Activated CD4-positive, alpha-beta T cell treated with anti-CD3 and anti-CD28 coated beads, Interleukin-2, amount 50 U/mL, for 16 hours (primary cell): ENCODE results near the gene CCR2.

Source experiments
- DNase-seq: peaks from one replicate; pipeline ENCODE4 v3.0.0-alpha.2; 2020

The CCR2 gene

DNA sequence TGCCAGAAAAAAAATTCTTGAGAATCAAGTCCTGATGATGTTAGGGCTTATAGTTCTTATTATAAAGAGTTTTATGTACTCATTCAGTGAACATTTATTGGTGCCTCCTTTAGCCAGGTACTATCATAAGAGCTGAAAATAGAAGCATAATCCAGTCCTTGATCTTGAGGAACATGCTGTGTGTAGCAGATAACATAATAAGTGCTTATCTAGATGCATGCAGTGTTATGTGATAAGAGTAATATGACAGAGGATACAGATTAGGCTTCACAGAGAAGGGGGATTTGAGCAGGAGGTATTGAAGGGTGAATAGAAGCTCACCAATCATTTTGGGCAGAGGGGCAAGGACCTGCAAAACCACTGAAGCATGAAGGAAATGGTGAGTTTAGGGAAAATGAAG lies 1.1 kb downstream of the CCR2 start:
- DNase-seq, result no peak

GRCh38 chr3:46356276-46356675 lies 2.4 kb downstream of the CCR2 start:
- DNase-seq, result no peak

DNA sequence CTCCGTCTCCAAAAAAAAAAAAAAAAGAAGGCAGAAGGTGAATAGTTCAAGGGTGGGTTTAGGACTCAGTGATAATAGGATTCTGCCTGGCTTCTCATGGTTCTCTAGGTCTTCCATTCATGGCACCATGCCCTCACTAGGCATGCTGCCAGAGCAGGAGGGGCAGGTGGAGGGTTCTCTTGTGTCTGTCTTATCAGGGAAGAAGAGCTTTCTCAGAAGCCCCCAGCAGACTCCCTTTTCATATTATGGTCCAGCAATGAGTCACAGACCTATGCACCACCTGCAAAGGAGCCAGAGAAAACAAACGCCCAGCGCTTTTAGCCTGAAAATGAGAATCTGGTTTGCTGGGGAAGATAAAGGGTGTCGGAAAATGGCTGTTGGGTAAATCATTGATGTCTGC lies 3.0 kb downstream of the CCR2 start:
- no peak for DNase-seq

DNA sequence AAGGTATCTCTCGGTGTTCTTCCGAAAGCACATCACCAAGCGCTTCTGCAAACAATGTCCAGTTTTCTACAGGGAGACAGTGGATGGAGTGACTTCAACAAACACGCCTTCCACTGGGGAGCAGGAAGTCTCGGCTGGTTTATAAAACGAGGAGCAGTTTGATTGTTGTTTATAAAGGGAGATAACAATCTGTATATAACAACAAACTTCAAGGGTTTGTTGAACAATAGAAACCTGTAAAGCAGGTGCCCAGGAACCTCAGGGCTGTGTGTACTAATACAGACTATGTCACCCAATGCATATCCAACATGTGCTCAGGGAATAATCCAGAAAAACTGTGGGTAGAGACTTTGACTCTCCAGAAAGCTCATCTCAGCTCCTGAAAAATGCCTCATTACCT lies 4.6 kb downstream of the CCR2 start:
- DNase-seq, result no peak

DNA sequence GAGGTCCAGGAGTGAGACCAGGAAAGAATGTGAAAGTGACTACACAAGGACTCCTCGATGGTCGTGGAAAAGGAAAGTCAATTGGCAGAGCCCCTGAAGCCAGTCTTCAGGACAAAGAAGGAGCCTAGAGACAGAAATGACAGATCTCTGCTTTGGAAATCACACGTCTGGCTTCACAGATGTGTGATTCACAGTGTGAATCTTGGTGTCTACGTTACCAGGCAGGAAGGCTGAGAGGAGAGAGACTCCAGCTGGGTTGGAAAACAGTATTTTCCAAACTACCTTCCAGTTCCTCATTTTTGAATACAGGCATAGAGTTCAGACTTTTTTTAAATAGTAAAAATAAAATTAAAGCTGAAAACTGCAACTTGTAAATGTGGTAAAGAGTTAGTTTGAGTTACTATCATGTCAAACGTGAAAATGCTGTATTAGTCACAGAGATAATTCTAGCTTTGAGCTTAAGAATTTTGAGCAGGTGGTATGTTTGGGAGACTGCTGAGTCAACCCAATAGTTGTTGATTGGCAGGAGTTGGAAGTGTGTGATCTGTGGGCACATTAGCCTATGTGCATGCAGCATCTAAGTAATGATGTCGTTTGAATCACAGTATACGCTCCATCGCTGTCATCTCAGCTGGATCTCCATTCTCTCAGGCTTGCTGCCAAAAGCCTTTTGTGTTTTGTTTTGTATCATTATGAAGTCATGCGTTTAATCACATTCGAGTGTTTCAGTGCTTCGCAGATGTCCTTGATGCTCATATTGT lies 6.0 kb downstream of the CCR2 start:
- DNase-seq, result peak; percentile 80

GRCh38 chr3:46360907-46361306 lies 7.0 kb downstream of the CCR2 start:
- DNase-seq, result no peak

DNA sequence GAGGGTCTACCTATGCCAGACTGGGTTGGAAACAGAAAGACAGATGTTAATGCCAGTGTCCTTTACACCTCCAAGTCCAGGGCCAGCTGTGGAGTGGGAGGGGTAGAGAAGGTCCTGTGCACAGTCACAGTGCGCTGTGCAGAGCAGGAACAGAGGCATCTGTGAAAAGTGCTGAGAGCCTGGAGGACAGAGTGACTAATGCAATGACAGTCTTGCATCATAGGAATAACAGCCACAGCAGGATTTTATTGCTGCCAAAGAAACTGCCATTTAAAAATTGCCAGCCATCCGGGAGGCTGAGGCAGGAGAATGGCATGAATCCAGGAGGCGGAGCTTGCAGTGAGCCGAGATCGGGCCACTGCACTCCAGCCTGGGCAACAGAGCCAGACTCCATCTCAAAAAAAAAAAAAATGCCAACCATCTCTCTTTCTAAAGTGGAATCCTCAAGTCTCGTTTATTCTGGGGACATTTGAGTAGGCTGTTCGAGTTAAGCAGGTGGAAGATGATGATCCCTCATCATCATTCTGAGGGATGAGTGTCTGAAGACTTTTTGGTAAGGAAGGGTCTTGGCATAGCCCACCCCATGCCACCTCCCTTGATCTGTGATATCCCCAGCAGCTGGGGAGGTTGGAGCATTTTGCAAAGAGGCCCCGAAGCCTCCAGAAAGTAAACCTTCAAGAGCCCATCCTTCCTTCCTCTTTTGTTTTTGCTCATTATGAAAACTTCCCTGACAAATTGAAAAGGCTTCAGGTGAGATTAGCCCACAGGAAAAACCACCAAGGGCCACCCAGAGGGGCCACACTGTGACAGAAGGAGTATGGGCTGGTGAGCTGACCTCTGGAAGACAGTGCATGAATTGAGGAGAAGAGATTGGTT lies 7.7 kb downstream of the CCR2 start:
- DNase-seq, result peak; percentile 51

- no peak for DNase-seq
These were observed 11.1 kb downstream of the CCR2 start for GRCh38 chr3:46365041-46365440.

GRCh38 chr3:46365737-46366524 lies 12.0 kb downstream of the CCR2 start:
- DNase-seq, result no peak

DNA sequence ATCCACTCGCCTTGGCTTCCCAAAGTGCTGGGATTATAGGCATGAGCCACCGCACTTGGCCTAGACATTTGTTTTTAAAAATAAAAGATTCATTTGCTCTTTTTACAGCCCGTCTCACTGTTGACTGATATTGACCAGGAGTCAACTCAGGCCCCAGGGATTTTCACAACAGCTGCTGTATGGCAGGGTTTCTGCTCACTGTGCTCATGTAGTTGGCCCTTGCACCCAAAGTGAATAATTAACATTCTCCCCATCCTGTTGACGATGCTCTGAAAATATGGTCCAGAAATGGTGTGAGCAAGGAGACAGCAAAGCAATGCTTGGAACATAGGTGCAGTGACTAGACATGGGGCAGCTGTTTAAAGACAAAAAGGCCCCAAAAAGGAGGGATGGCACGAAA lies 13.9 kb downstream of the CCR2 start:
- no peak for DNase-seq

- DNase-seq, result peak; percentile 83
These were observed 14.7 kb downstream of the CCR2 start for GRCh38 chr3:46368569-46368968.

DNA sequence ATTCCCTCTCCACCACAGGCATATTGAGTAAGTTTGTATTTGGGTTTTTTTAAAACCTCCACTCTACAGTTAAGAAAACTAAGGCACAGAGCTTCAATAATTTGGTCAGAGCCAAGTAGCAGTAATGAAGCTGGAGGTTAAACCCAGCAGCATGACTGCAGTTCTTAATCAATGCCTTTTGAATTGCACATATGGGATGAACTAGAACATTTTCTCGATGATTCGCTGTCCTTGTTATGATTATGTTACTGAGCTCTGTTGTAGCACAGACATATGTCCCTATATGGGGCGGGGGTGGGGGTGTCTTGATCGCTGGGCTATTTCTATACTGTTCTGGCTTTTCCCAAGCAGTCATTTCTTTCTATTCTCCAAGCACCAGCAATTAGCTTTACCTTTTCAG lies 15.2 kb downstream of the CCR2 start:
- DNase-seq, result no peak

- DNase-seq, result peak; percentile 92
These were observed 15.8 kb downstream of the CCR2 start for GRCh38 chr3:46369675-46370132.

GRCh38 chr3:46370839-46371518 lies 17.1 kb downstream of the CCR2 start, which contains the start of gene CCR5:
TSS of gene CCR5 (plus strand) at chr3:46370946. CDS start at chr3:46372903, 1,957 bp downstream.
- DNase-seq, result peak; percentile 90

- DNase-seq, result no peak
These were observed 17.8 kb downstream of the CCR2 start for GRCh38 chr3:46371519-46372340.

- DNase-seq, result peak; percentile 65
These were observed 18.8 kb downstream of the CCR2 start for GRCh38 chr3:46372492-46373359.

DNA sequence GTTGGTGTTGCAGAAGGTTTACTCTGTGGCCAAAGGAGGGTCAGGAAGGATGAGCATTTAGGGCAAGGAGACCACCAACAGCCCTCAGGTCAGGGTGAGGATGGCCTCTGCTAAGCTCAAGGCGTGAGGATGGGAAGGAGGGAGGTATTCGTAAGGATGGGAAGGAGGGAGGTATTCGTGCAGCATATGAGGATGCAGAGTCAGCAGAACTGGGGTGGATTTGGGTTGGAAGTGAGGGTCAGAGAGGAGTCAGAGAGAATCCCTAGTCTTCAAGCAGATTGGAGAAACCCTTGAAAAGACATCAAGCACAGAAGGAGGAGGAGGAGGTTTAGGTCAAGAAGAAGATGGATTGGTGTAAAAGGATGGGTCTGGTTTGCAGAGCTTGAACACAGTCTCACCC lies 20.8 kb downstream of the CCR2 start:
- DNase-seq, result no peak

- DNase-seq, result peak; percentile 65
These were observed 21.3 kb downstream of the CCR2 start for GRCh38 chr3:46375218-46375617.

DNA sequence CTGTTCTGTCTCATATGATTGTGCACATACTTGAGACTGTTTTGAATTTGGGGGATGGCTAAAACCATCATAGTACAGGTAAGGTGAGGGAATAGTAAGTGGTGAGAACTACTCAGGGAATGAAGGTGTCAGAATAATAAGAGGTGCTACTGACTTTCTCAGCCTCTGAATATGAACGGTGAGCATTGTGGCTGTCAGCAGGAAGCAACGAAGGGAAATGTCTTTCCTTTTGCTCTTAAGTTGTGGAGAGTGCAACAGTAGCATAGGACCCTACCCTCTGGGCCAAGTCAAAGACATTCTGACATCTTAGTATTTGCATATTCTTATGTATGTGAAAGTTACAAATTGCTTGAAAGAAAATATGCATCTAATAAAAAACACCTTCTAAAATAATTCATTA lies 21.9 kb downstream of the CCR2 start:
- DNase-seq, result no peak

DNA sequence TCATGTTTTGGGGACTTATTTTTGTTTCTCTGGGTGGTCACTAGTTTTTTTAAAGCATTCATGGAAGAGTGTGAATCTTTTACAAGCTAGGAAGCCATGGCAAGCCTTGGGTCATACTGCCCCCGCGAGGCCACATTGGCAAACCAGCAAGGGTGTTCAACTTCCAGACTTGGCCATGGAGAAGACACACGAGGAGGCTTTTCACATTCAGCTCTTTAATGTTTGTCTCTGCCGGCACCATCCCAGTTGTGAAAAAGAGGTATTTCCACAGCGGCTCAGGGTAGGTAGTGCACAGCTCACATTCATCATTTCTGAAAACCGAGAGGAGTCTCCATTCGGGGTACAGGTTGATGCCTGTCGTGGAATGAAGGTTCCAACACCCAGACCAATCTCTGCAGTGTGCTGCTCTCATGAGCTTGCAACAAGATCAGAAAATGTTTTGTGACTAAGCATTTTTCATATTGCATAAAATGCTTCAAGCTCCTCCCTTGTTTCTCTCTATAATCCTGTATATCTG lies 24.6 kb downstream of the CCR2 start:
- DNase-seq, result peak; percentile 75
